HG03354 (cell line): Measurements from ENCODE around the gene BRIX1.

Experiments
- ATAC-seq: cut with Tn5 transposase; IDR thresholded peaks from one replicate; pipeline ENCODE4 v1.9.1; 2021; ENCODE audit warnings: mild to moderate bottlenecking; ENCODE audit not compliant: unreplicated experiment, poor library complexity, severe bottlenecking

The BRIX1 gene, protein sequence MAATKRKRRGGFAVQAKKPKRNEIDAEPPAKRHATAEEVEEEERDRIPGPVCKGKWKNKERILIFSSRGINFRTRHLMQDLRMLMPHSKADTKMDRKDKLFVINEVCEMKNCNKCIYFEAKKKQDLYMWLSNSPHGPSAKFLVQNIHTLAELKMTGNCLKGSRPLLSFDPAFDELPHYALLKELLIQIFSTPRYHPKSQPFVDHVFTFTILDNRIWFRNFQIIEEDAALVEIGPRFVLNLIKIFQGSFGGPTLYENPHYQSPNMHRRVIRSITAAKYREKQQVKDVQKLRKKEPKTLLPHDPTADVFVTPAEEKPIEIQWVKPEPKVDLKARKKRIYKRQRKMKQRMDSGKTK

DNA sequence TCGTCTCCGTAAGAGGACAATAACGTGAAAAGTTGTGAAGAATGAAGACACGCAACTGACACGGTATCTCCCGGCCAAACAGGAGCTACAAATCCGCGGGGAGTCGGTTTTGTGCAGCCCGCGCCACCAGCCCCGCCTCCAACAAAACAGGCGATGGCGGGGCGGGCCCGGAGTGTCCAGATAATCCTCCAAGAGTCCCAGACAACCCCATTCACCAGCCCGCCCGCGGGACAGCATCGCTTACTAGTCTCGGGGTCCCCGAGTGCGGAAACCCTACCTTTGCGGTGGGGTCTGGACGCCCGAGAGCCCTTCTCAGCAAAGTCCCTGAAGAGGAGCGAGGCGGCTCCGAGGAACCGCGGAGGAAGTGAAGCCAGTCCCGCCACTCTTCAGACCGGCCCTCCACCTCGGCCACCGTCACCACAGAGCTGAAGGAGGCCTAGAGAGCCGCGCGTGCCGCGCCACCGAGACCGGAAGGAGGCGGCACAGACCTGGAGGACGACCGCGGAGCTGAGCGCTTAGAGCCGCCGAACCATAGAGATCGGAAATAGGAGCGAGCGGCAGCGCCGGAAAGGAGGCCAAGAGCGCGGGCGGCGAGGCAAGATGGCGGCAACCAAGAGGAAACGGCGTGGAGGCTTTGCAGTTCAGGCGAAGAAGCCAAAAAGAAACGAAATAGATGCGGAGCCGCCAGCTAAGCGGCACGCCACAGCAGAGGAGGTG, at the start of gene BRIX1, which contains the start of gene RAD1:
TSS of gene BRIX1 (plus strand) at position 573 of the 717 bp plus-strand sequence. CDS start at position 601, 28 bp downstream.
TSS of gene RAD1 (minus strand) at position 366 of the 717 bp plus-strand sequence. CDS start 612 bp downstream, outside the sequence.
- ATAC-seq: peak; percentile 98

DNA sequence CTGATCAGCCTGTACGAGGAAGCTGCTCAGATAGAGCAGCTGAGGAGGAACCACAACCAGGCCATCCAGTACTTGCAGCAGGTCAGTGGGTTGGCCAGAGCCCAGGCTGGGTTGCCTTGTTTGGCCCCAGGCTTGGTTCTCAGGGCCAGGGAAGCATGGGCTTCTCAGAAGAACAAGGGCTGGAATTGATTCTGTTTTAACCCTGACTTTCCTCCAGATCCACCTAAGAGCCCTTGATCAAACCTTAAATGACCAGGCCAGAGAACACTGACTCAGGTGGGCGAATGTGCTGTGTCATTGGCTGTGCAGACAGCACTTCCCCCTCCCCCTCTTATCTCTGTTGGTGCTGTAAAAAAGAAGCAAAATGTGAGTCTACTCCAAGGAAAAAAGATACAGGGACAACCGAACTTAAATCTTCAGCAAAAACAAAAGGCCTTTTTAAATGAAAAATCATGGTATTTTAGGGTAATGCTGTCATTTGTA, 48.5 kb upstream of the BRIX1 start:
- no peak for ATAC-seq

DNA sequence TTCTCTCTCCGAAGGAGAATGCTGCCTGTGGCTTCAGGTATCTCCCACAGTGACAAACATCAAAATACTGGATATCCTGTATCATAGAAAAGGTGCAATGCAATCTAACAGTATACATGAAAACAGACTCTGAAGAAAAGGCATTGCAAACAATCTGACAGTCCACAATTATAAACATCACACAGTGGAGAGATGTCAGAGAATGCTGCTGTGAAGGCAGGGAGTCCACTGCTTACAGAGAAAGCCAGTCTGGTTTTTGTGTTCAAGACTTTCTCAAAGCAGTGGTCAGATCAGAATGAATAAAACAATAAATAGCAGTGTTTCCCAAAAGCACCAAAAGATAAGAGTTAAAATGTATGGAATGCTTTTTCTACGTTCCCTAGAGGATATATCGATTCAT, 47.9 kb upstream of the BRIX1 start:
- no peak for ATAC-seq

DNA sequence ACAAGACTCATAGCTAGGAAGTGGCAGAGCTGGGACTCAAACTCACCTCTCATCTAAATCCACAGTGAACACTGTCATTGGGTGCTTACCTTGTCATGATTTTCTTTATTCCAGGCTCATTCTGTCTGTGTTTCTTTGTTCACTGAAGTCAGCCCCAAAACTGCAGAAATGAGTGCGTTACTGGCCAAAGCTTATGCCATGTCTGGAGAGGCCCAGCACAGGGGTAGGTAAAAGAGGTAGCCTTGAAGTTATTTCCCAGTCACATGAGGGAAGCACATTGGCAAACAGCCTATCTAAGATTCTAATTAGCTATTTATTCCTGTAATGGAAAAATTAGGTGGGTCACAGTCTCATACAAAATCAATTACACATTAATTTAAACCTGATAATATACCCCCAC, 46.7 kb upstream of the BRIX1 start:
- no peak for ATAC-seq

DNA sequence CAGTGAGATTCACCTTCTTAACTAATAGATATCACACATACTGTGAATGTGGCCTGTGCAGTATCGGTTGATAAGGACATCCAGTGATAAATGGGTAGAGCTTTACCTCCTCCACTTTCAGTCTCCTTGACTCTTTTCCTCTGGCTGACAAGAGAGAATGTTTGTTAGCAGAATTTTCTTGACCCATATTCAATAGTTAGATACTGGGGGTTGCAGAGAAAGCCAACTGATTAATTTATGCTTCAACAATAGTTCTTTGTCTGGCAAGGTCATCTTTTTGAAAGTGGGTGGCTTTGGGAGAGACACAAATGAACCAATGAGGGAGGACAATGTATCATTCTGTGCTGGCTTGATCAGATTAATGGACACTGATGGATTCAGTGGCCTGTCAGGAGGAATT, 46.3 kb upstream of the BRIX1 start:
- ATAC-seq: no peak

DNA sequence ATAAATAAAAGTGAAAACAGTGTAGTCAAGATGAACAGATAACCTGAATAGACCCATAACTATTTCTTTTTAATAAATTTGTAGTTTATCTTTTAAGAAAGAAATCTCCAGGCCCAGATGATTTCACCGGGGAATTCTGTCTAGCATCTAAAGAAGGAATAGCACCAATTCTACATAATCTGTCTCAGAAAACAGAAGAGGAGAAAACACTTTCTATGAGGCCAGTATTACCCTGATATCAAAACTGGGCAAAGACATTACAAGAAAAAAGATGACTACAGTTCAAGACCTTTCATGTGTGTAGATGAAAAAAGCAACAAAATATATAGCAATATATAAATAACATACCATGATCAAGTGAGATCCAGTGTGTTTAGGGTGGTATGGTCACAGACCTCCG, 45.1 kb upstream of the BRIX1 start:
- no peak for ATAC-seq

DNA sequence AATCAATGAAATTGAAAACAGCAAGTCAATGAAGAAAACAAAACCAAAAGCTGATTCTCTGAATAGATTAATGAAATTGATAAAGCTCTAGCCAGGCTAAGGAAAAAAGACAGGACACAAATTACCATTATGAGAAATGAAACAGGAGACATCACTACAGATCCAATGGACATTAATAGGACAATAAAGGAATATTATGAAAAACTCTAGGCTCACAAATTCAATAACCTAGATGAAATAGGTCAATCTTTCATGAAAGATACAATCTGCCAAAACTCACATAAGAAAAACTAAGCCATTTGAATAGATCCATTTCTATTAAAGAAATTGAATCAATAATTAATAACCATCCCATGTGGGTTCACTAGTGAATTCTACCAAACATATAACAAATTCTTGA, 39.2 kb upstream of the BRIX1 start:
- no peak for ATAC-seq

DNA sequence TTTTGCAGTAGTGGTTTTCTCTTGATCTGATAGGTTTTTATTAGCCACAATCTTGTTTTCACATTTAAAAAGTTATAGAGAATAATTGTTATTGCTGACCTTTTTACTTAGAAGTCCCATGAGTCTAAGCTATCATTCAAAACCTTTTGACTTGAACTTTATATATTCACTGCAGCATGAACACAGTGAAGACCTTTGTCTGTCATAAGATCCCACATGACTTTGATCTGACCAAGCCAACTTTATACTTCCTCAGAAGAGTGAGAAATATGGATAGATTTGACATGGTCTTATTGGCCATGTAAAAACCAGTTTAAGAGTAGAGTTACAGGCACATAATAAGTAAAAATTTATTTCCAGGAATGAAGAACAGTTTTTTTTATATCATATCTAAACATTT, 34.3 kb upstream of the BRIX1 start:
- ATAC-seq: no peak

DNA sequence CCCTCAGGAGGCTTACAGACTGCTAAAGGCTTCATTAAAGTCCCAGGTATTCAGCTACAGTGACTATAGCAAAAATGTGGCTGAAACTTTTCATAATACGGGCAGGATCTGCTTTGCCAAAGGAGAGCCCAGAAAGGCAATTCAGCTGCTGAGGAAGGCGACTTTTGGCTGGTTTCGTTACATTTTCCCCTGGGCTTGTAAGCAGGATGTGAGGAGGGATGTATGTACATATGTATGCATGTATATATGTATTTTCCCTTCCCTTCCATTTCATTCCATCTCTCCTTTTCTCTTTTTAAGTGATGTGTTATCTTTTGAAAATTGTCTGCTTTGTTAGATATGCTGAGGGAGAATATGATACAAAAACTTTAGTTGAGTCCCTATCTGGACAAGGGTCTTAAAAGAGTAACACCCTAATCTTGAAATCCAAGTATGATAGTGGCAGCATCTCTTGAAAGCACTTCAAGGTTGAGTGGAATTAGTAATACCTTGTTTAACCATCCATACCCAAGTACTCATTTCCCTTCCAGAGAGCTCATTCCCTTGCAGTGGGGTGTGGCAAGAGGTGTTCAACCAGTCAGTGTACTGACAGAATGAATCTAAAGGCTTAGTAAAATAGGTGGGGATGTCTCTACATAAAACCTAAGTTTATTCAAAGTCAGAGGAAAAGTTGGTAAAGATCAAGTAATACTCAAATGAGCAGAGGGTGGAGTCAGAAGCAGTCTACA, 29.0 kb upstream of the BRIX1 start:
- no peak for ATAC-seq

DNA sequence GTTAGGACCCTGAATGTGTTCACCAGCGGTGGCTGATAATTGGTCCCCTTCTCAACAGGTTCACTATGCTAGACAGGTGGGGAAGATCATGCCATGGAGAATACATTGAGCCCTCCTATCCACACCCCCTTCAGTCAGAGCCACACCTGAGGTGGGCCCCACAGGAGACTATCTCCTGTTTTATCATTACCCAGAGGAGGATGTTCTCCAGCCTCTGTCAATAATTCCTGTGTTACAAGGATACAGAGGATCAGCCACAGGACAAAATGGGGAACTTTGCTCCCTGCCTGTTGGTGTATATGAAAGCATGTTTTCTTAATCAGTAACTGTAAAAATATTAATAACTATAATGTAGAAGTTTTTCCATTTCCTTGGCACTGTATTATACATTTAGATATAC, 26.1 kb upstream of the BRIX1 start:
- ATAC-seq: no peak

DNA sequence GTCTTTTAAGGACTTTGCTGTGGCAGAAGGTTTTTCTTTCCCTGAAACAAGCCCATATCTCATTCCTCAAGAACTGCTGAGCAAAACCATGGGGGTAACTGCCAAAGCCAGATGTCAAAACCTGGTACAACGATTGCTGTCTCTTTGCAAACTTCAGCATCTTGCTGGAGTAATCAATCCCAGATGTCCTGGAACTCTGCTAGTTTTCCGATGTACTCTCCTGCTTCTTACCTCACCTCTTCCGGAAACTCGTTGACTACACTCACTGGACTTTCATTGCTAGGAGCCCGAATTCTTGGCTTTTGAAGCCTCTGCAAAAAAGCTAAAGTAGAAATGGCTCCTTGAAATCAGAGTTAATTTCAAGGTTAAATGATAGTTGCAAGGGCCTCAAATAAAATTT, 23.5 kb upstream of the BRIX1 start:
- no peak for ATAC-seq

DNA sequence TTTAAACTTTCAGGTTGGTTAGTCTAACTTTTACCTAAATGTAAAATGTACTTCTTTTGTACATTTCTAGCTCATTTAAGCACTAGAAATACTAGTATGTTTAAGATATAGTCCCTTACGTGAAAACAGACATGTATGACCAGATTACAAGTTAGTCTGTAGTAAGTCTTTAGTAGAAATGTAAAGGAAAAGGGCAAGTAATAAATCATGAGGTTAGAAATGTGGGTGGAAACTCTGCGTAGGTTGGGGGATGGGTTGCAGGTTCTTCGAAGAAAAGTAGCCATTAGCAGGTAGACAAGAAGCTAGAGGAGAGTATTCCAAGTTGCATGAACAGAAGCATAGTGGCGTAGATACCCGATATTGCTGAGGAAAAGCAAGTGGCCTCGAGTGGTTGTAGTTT, 23.1 kb upstream of the BRIX1 start:
- no peak for ATAC-seq

DNA sequence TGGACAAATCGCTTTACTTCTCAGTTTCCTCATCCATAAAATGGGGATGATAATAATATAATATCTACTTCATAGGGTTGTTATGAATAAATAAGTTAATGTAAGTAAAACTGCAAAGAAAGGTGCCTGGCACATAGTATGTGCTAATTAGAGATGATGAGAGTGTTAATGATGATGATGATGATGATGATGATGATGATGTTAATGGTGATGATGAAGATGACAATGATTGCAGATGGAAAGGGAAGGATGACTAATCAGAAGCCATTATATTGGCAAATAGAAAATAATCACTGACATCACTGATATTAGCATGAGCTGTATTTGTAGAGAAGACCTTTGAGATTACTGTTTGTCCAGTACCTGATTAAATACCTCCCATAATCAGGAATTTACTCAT, 20.8 kb upstream of the BRIX1 start:
- no peak for ATAC-seq

DNA sequence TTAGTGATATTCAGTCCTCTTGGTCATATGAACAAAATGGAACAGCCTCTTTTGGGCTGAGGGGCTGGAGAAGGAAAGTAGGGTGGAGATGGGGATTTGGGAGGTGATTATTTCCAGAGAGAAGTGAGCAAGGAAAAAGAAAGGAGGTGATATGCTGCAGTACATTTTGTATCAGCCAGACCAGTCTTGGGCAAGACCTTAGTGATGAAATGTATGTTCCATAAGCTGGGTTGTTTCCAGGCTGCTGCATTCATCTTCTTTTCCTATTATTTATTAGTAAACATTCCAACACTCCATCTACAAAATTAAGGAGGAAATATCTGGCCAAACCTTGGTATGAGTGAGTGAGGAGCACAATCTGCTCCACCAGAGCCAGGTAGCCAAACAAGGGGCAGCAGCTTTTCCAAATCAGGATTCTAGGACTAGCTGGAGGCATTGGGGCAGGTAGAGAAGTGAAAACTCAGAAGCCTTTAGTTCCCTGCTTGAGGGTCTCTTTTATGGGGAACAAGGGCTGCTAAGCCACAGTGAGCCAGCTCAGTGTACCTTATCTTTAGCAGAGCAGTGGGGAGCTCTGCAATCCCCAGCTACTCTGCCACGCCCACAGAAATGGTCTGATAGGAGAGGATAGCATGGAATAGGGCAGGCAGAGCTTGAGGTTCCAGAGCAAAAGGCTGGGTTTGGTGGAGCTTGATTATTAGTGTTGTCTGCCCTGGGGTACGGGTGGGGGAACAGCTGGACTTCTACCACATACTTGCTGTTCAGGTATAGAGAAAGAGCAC, 19.7 kb upstream of the BRIX1 start:
- ATAC-seq: no peak

DNA sequence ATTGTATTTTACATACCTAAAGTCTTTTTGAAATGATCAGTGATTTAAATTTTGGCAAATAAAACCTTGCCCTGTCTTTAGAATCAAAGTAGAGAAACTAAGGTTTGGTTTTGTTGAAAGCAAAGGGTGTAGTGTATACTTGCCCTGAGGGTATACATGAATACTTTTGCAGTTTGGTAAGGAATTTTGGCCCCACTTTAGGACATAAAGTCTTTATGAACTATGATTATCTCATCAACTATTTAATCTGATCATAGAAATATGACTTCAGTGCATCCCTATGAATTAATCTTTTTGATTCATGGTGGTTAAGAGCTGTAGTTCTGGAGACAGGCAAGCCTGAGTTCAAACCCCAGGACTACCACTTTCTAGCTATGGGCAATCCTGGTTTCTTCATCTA, 17.9 kb upstream of the BRIX1 start:
- no peak for ATAC-seq

DNA sequence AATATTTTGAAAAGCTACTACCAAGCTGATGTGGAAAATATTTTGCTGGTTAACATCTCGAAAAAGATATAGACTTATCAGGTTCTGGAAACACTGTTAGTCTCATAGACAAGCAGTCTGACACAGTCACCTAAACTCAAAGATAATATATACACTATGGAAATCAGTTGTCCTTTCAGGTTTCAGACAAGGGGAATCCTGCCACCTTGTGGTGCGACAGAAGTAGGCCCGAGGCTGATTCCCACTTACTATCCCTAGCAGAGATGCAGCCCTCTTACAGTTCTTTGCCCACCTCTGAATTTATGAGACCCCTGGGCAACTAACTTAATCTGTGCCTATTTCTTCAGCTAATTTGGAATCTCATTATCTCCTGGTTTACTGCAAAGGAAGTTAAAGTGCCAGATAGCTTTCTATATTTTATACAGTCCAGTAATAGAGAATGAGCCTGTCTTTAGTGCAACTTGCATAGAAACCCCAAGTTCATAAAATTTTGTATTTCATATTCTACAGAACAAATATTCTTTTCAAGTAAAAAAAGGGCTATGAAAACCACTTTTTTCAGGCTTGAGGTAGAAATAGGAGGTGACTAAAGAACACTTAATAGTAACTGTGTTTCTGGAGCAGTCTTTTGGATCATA, 17.1 kb upstream of the BRIX1 start:
- ATAC-seq: peak; percentile 96

DNA sequence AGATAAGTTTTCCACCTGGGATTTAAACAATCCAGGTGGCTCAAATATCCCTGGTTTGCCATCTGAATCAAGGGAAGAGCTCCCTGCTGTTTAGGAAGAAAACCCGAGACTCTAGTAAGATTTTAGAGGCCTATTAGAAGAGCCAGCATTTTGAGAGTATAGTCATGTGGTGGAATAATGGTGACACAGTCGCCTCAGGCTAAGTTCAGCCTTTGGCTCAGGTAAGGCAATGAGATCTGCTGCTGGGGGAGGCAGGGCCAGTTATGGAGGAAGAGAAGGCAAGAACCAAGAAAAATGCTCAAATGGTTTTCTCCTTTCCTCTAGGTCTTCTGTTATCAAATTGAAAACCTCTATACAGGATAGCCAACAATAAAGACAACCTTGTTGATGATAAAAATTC, 16.4 kb upstream of the BRIX1 start:
- ATAC-seq: no peak

DNA sequence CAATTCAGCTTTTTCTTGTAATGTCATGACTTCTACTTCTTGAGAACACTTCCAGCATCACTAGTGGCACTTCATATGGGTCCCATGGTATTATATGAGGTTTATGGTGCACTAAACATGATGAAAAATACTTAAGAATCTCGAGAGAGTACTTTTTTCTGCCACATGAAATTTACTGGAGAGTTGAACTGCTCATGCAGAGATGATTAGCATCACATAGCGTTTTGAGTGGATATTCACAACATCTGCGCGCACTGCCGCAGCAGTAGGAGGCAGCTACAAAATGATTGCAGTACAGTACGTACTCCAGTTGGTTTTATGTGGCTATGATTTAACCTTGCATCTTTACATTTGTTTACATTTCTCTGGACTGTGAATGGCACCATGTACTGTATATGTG, 14.9 kb upstream of the BRIX1 start:
- ATAC-seq: no peak

DNA sequence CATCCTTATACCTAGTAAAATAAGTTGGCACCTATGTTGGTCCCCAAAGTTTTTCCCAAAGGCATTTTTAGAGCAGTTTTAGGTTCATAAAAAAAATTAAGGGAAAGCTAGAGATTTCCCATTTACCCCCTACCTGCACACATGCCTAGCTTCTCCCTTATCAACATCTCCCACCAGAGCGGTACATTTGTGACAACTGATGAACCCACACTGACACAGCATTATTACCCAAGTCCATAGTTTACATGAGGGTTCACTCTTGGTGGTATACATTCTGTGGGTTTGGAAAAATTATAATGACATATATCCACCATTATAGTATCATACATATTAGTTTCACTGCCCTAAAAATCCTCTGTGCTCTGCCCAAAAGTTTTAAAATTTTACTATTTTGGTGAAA, 12.3 kb upstream of the BRIX1 start:
- ATAC-seq: no peak
